ENCODE measurements around the gene FAM114A1.

DNA sequence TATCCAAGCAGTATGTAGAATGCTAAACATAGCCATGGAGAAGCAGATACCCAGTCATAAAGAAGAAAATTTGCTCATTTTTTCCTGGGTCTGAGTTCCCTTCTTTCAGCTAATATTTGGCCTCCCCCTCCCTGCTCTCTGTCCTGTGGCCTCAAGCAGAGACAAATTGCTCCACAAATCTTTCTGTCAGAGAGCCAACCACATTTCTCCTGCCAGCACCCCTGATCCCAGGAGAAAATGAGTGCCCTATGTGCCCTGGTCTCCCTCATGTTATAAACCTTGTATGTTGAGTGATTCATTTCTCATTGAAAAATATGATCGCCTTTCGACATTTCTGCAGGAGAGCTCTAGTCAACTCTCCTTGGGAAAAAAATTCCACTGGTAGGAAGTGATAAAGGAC, 82.6 kb downstream of the FAM114A1 start:
- no peak for TF ChIP-seq CEBPB (IDR thresholded peaks at IDR 0.05; ENCODE audit: low read depth, low read length)
- TF ChIP-seq KDM1A (IDR thresholded peaks at IDR 0.05; ENCODE audit: borderline replicate concordance, low read length): no peak
- TF ChIP-seq, protein P1, sequence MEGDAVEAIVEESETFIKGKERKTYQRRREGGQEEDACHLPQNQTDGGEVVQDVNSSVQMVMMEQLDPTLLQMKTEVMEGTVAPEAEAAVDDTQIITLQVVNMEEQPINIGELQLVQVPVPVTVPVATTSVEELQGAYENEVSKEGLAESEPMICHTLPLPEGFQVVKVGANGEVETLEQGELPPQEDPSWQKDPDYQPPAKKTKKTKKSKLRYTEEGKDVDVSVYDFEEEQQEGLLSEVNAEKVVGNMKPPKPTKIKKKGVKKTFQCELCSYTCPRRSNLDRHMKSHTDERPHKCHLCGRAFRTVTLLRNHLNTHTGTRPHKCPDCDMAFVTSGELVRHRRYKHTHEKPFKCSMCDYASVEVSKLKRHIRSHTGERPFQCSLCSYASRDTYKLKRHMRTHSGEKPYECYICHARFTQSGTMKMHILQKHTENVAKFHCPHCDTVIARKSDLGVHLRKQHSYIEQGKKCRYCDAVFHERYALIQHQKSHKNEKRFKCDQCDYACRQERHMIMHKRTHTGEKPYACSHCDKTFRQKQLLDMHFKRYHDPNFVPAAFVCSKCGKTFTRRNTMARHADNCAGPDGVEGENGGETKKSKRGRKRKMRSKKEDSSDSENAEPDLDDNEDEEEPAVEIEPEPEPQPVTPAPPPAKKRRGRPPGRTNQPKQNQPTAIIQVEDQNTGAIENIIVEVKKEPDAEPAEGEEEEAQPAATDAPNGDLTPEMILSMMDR (IDR thresholded peaks at IDR 0.05; ENCODE audit: control extremely low read depth in 1 of 3, insufficient read depth in 1 of 3, low read depth in 1 of 3, low read length in 3 of 3): no peak
- TF ChIP-seq SIN3A (conservative IDR thresholded peaks at IDR 0.05 in 1 of 2, IDR thresholded peaks at IDR 0.05 in 1 of 2; ENCODE audit: low read depth in 1 of 2, low read length in 2 of 2): no peak

All from H1 (cell line).